NCI-H748 (cell line): ENCODE measurements around the gene DNAH14.
"Not testable (repeated sequence)": the region's sequence is repeated elsewhere in the genome, so short reads cannot be mapped to it uniquely, and the experiment has no call there.

Experiments
- DNase-seq: peaks from one replicate; lab custom pipeline; 2025; ENCODE audit not compliant: unreplicated experiment; lab: John Stamatoyannopoulos, UW

The DNAH14 gene

GRCh38 chr1:225143001-225143400 is 213.5 kb downstream of the DNAH14 start:
- no peak for DNase-seq

GRCh38 chr1:225146478-225146877 is 217.0 kb downstream of the DNAH14 start:
- no peak for DNase-seq

DNA sequence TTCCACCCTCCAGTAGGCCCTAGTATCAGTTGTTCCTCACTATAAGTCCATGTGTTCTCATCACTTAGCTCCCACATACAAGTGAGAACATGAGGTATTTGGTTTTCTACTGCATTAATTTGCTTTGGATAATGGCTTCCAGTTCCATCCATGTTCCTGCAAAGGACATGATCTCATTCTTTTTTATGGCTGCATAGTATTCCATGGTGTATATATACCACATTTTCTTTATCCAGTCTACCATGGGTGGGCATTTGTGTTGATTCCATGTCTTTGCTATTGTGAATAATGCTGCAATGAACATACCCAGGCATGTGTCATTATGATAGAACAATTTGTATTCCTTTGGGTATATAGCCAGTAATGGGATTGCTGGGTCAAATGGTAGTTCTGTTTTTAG is 218.3 kb downstream of the DNAH14 start:
- not testable (repeated sequence) for DNase-seq

DNA sequence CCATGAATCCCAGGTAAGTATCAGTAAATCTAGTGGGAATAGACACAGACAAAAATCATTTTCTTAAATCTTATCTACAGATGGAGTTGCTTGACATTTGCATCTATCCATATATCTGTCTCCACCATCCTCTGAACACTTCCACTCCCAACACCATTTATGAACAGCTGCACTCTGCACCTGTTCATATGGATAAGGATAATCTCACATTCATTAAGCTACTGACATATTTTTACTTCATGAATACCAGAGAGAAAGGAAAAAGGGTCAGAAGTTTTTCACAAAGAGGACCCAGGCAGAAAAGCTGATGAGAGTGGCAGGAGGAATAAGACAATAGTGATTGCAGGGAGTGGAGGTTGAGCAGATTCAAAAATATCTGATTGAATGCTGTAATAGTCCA is 222.6 kb downstream of the DNAH14 start:
- no peak for DNase-seq

DNA sequence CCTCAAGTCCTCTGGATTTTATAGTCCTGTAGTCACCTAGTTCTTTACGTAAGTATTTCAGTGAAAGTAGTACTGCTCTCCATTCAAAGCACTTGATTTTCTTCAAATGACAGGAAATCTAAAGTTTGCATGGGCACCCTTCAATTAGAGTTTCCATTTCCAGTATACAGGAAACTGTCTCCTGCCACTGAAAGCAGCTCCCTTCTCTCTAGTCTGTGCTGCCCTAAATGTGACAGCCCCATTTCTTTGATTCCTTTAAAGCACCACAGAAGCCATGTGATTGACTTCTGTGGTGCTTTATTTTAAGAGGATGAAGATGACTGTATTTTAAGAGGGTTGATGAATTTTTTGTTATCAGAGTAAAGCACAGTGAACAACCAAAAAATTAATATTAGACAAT is 226.1 kb downstream of the DNAH14 start:
- no peak for DNase-seq

- DNase-seq: no peak
Measured at GRCh38 chr1:225156254-225156653, 226.8 kb downstream of the DNAH14 start.

DNA sequence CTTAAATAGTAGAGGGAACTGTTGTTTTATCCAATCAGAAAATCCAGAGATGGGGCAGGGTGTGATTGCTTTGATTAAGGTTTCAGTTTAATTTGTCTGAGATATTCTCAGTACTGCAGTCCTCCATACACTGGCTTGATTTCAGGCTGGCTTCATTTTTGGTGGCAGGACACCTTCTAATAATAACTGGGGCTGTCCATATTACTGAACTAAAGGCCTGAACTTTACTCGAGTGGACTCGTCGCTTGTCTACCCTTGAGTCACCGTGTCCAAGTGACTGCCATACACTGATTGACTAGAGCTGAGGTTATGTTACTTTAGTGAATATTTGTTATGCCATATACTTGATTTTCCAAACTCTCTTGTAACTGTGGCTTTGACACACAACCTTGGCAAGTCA is 228.8 kb downstream of the DNAH14 start:
- DNase-seq: no peak

GRCh38 chr1:225159793-225160192 is 230.3 kb downstream of the DNAH14 start:
- DNase-seq: no peak

DNA sequence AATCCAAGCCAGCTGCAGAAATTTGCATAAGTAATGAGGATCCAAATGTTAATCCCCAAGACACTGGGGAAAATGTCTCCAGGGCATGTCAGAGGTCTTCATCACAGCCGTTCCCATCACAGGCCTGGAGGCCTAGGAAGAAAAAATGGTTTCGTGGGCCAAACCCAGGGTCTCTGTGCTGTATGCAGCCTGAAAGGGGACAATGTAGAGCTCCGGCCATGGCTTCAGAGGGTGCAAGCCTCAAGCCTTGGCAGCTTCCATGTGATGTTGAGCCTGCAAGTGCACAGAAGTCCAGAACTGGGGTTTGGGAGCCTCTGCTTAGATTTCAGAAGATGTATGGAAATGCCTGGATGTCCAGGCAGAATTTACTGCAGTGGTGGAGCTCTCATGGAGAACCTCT is 247.9 kb downstream of the DNAH14 start:
- not testable (repeated sequence) for DNase-seq

GRCh38 chr1:225179686-225180085 is 250.2 kb downstream of the DNAH14 start:
- DNase-seq: no peak

DNA sequence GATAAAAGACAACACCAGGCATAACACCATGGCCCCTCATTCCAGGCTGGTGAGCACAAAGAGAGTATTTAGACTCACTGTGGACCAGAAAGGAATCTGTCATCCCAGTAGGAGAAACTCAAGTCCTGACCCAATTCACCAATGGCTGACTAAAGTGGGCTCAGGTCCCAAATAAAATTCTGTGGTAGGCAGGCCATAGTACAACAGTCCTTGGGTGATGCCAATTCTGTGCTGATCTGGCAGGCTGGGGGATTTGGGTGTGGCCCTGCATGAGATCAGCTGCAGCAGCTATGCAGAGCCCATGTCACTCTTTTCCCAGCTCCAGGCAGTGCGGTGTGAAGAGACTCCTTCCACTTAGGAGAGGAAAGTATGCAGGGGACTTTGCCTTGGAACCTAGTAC is 253.2 kb downstream of the DNAH14 start:
- DNase-seq: no peak

DNA sequence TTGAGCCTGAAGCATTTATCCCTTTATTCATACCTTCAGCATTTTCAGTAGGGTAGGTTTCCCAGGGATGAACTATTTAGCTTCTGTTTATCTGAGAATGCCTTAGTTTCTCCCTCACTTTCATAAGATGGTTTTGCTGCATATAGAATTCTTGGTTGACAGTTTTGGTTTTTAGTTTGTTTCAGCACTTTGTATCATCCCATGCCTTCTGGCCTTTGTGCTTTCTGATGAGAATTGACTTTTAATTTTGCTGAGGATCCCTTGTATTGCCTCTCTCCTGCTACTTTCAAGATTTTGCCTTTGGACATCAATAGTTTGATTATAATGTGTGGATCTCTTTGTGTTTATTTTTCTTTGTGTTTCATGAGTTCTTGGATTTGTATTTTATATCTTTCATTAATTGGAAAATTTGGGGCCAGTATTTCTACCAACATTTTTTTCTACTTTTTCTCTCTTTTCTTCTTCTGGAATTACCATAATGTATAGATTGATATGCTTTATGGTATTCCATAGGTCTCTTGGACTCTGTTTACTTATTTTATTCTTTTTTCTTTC is 261.8 kb downstream of the DNAH14 start:
- no peak for DNase-seq

- DNase-seq: no peak
Measured at GRCh38 chr1:225201447-225201846, 272.0 kb downstream of the DNAH14 start.

DNA sequence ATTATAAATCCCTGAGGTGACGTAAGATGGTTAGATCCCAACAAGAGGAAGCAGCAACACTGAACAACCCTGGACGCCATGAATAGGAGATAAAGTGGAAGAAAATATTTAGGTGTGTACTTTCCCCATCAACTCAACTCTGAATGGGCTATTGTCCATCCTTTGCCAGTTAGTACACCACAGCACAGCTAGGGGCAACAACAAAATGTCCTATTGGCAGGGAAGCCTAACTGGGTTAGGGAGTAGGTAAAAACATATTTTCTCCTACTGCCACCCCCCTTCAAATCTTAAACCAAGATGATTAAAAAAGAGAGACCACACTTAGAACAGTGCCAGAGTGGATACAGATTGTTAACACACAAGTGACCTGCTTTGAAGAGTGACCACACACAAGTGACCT is 278.3 kb downstream of the DNAH14 start:
- no peak for DNase-seq

GRCh38 chr1:225209153-225209552 is 279.7 kb downstream of the DNAH14 start:
- no peak for DNase-seq

- not testable (repeated sequence) for DNase-seq
Measured at GRCh38 chr1:225210180-225210579, 280.7 kb downstream of the DNAH14 start.

DNA sequence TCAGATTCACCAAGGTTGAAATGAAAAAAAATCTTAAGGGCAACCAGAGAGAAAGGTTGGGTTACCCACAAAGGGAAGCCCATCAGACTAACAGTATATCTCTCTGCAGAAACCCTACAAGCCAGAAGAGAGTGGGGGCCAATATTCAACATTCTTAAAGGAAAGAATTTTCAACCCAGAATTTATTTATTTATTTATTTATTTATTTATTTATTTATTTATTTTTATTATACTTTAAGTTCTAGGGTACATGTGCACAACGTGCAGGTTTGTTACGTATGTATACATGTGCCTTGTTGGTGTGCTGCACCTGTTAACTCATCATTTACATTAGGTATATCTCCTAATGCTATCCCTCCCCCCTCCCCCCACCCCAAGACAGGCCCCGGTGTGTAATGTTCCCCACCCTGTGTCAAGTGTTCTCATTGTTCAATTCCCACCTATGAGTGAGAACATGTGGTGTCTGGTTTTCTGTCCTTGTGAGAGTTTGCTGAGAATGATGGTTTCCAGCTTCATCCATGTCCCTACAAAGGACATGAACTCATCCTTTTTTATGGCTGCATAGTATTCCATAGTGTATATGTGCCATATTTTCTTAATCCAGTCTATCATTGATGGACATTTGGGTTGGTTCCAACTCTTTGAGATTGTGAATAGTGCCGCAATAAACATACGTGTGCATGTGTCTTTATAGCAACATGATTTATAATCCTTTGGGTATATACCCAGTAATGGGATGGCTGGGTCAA is 282.4 kb downstream of the DNAH14 start:
- not testable (repeated sequence) for DNase-seq

GRCh38 chr1:225224287-225224686 is 294.8 kb downstream of the DNAH14 start:
- DNase-seq: no peak

GRCh38 chr1:225225681-225226080 is 296.2 kb downstream of the DNAH14 start:
- no peak for DNase-seq

DNA sequence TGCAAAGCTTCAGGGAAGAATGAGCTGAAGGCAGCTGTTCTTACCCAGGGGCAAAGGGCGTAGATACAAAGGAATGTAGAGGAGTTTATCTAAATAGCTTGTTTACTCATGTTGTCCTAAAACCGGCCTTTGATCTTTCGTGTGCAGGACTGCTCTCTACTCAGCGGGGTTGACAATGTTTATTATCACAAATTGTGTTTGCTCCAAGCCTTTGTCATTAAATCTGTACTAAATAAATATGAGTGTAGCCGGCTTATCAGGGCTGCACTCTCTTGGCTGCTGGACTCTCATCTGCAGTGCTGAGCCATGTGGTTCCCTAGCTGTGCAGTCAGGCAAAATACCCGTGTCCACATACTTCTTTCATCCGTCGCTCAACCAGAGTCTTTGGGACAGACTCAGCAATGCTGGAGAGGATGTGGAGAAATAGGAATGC is 299.4 kb downstream of the DNAH14 start:
- DNase-seq: no peak

DNA sequence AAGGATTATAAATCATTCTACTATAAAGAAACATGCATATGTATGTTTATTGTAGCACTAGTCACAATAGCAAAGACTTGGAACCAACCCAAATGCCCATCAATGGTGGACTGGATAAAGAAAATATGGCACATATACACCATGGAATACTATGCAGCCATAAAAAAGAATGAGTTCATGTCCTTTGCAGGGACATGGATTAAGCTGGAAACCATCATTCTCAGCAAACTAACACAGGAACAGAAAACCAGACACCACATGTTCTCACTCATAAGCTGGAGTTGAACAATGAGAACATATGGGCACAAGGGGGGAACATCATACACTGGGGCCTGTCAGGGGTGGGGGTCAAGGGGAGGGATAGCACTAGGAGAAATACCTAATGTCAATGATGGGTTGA is 300.0 kb downstream of the DNAH14 start:
- DNase-seq: not testable (repeated sequence)

GRCh38 chr1:225230483-225230882 is 301.0 kb downstream of the DNAH14 start:
- DNase-seq: no peak

DNA sequence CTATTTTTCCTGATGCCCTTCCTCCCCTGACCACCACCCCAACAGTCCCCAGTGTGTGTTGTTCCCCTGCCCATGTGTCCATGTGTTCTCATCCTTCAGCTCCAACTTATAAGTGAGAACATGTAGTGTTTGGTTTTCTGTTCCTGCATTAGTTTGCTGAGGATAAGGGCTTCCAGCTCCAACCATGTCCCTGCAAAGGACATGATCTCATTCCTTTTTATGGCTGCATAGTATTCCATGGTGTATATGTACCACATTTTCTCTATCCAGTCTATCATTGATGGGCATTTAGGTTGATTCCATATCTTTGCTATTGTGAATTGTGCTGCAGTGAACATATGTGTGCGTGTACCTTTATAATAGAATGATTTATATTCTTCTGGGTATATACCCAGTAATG is 303.5 kb downstream of the DNAH14 start:
- DNase-seq: not testable (repeated sequence)
